Trophoblast cell (in vitro differentiated cells and primary cell): ENCODE results near the gene JADE2.

ENCODE experiments used
- DNase-seq, 2 donors: peaks; one replicate each; pipeline ENCODE4 v3.0.0-alpha.2; 2016
- H2AFZ ChIP-seq: 2 replicates; pipeline ENCODE4 v1.6.1; 2013; ENCODE audit warnings: low read length, moderate library complexity, mild to moderate bottlenecking; ENCODE audit not compliant: insufficient read depth, poor library complexity
- H2AK5ac ChIP-seq: 2 replicates; pipeline ENCODE4 v1.6.1; 2013; ENCODE audit warnings: mild to moderate bottlenecking, low read length
- H2BK120ac ChIP-seq: 2 replicates; pipeline ENCODE4 v1.6.1; 2013; ENCODE audit warnings: low read length, mild to moderate bottlenecking, moderate library complexity; ENCODE audit not compliant: insufficient read depth, poor library complexity
- H2BK12ac ChIP-seq: 2 replicates; pipeline ENCODE4 v1.6.1; 2013; ENCODE audit warnings: mild to moderate bottlenecking, low read length, moderate library complexity
- H2BK5ac ChIP-seq: 2 replicates; pipeline ENCODE4 v1.6.1; 2013; ENCODE audit warnings: low read length, low read depth, moderate library complexity, mild to moderate bottlenecking; ENCODE audit not compliant: poor library complexity
- H3K14ac ChIP-seq: 2 replicates; pipeline ENCODE4 v1.6.1; 2013; ENCODE audit warnings: mild to moderate bottlenecking, low read length
- H3K18ac ChIP-seq: 2 replicates; pipeline ENCODE4 v1.6.1; 2013; ENCODE audit warnings: mild to moderate bottlenecking, low read length
- H3K23ac ChIP-seq: 2 replicates; pipeline ENCODE4 v1.6.1; 2013; ENCODE audit warnings: low read length
- H3K27ac ChIP-seq: 2 replicates; pipeline ENCODE4 v1.5.1; 2013; ENCODE audit warnings: low read depth, mild to moderate bottlenecking, inconsistent platforms, low read length, moderate library complexity
- H3K27me3 ChIP-seq: 2 replicates; pipeline ENCODE4 v1.6.1; 2013; ENCODE audit warnings: inconsistent platforms, mild to moderate bottlenecking, low read length, moderate library complexity; ENCODE audit not compliant: insufficient read depth
- H3K36me3 ChIP-seq, 2 experiments: 1 replicate in 1 of 2; 2 replicates in 1 of 2; pipeline ENCODE4 v1.6.1; 2013; ENCODE audit warnings: low read length in 2 of 2, mild to moderate bottlenecking in 2 of 2, moderate library complexity in 1 of 2; ENCODE audit not compliant: insufficient read depth in 2 of 2, control insufficient read depth in 1 of 2
- H3K4ac ChIP-seq: 2 replicates; pipeline ENCODE4 v1.6.1; 2013; ENCODE audit warnings: low read depth, mild to moderate bottlenecking, low read length, moderate library complexity
- H3K4me1 ChIP-seq, 2 experiments: 1 replicate in 1 of 2; 2 replicates in 1 of 2; pipeline ENCODE4 v1.6.1; 2013; ENCODE audit warnings: low read length in 2 of 2, mild to moderate bottlenecking in 2 of 2, moderate library complexity in 1 of 2; ENCODE audit not compliant: insufficient read depth in 2 of 2, control insufficient read depth in 1 of 2
- H3K4me2 ChIP-seq: 2 replicates; pipeline ENCODE4 v1.6.1; 2013; ENCODE audit warnings: inconsistent platforms, mild to moderate bottlenecking, low read length, moderate library complexity
- H3K4me3 ChIP-seq: 2 replicates; pipeline ENCODE4 v1.5.1; 2013; ENCODE audit warnings: mild to moderate bottlenecking, low read depth, low read length, inconsistent platforms
- H3K79me1 ChIP-seq: one replicate; pipeline ENCODE4 v1.6.1; 2013; ENCODE audit warnings: low read length
- H3K79me2 ChIP-seq: 2 replicates; pipeline ENCODE4 v1.6.1; 2013; ENCODE audit warnings: low read length, mild to moderate bottlenecking; ENCODE audit not compliant: control insufficient read depth, insufficient read depth, poor library complexity
- H3K9ac ChIP-seq: 2 replicates; pipeline ENCODE4 v1.6.1; 2013; ENCODE audit warnings: mild to moderate bottlenecking, low read length
- H3K9me3 ChIP-seq: 2 replicates; pipeline ENCODE4 v1.6.1; 2013; ENCODE audit warnings: low read depth, mild to moderate bottlenecking, control low read depth, inconsistent platforms, low read length; ENCODE audit not compliant: insufficient read depth
- H4K12ac ChIP-seq: 2 replicates; pipeline ENCODE4 v1.6.1; 2013; ENCODE audit warnings: low read depth, mild to moderate bottlenecking, low read length, moderate library complexity
- H4K8ac ChIP-seq: 2 replicates; pipeline ENCODE4 v1.6.1; 2013; ENCODE audit warnings: low read depth, mild to moderate bottlenecking, low read length, moderate library complexity
- H4K91ac ChIP-seq: one replicate; pipeline ENCODE4 v1.6.1; 2013; ENCODE audit warnings: low read depth, mild to moderate bottlenecking, low read length, moderate library complexity
- WGBS: extraction: QIAGEN DNeasy Blood & Tissue Kit; methylation state at CpG from one replicate; pipeline ENCODE4 v1.1.7; 2013; ENCODE audit warnings: missing lambda C conversion rate; ENCODE audit not compliant: insufficient read length, insufficient coverage; ENCODE audit errors: extremely low coverage; 5-methylcytosine and 5-hydroxymethylcytosine counted together

The JADE2 gene

DNA sequence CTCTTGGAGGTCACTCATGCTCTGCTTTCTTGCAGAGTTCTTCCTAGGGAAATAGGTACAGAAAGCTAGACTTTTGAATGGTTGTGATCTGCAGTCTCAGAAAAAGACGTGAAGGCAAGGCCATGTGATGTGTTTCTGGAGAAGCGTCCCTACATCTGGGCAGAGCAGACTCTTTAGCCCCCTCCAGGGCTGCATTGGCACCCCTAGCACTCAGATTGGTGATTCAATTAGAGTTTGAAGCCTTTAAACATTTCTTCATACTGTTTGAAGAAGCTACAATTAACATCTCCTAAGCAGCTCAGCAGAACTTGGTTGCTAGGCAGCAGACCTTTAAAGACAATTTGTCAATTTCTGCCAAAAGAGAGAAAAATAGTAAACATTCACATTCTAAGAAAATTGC is 21.6 kb downstream of the JADE2 start:
- Histone ChIP-seq H3K36me3 (peaks cover 0 to 4% of the 10 kb centered on the region in 2 experiments), H3K27me3 (no peaks in the 10 kb centered on the region), H3K9me3 (peaks cover 2% of the 10 kb centered on the region), H3K27ac (no peak overlapping the region), H4K91ac (no peak overlapping the region), H3K79me2 (no peaks in the 10 kb centered on the region), H3K9ac (no peak overlapping the region), H2BK120ac (no peak overlapping the region), H2AK5ac (no peak overlapping the region), H3K18ac (no peak overlapping the region), H3K4ac (no peak overlapping the region), H4K8ac (no peak overlapping the region), H3K4me1 (no peaks in the 10 kb centered on the region), H3K4me2 (no peak overlapping the region), H2AFZ (no peak overlapping the region), H2BK5ac (no peak overlapping the region), H3K4me3 (no peak overlapping the region), H4K12ac (no peak overlapping the region), H2BK12ac (no peak overlapping the region), H3K79me1 (no peaks in the 10 kb centered on the region), H3K23ac (no peak overlapping the region), H3K14ac (no peak overlapping the region)
- no peak for DNase-seq
- no CpG with 5 or more reads among the region's 2 CpGs for WGBS

DNA sequence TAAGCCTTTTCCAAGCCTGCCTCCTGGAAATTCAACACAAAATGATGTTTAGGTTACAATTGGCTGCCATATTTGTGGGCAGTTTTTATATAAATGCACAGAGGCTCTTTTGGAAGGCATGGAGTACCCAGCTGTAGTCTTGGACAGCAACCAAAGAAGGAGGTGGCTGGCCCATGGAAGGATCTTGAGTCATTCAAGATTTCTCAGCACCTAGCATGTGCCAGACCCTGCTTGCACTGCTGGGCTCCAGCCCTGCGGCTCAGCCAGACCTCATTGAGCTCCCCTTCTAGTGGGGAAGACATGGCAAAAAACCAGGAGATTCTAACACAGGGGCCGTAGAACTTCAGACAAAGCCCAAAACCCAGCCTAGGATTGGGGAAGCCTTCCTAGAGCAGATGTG is 22.1 kb downstream of the JADE2 start:
- H3K36me3 ChIP-seq, result peaks cover 0 to 4% of the 10 kb centered on the region in 2 experiments
- no peaks in the 10 kb centered on the region for H3K79me2 ChIP-seq
- H4K8ac ChIP-seq, result no peak overlapping the region
- H3K23ac ChIP-seq, result no peak overlapping the region
- no CpG with 5 or more reads among the region's 2 CpGs for WGBS
- H3K9ac ChIP-seq, result no peak overlapping the region
- no peak overlapping the region for H2BK120ac ChIP-seq
- H4K91ac ChIP-seq, result no peak overlapping the region
- H3K27me3 ChIP-seq, result no peaks in the 10 kb centered on the region
- no peaks in the 10 kb centered on the region for H3K79me1 ChIP-seq
- DNase-seq, result no peak
- H3K9me3 ChIP-seq, result peaks cover 2% of the 10 kb centered on the region
- H2AFZ ChIP-seq, result no peak overlapping the region
- H2BK12ac ChIP-seq, result no peak overlapping the region
- H4K12ac ChIP-seq, result no peak overlapping the region
- no peak overlapping the region for H3K27ac ChIP-seq
- no peak overlapping the region for H3K14ac ChIP-seq
- H3K4ac ChIP-seq, result no peak overlapping the region
- no peak overlapping the region for H2AK5ac ChIP-seq
- no peak overlapping the region for H2BK5ac ChIP-seq
- no peak overlapping the region for H3K4me3 ChIP-seq
- no peaks in the 10 kb centered on the region for H3K4me1 ChIP-seq
- no peak overlapping the region for H3K4me2 ChIP-seq
- H3K18ac ChIP-seq, result no peak overlapping the region

DNA sequence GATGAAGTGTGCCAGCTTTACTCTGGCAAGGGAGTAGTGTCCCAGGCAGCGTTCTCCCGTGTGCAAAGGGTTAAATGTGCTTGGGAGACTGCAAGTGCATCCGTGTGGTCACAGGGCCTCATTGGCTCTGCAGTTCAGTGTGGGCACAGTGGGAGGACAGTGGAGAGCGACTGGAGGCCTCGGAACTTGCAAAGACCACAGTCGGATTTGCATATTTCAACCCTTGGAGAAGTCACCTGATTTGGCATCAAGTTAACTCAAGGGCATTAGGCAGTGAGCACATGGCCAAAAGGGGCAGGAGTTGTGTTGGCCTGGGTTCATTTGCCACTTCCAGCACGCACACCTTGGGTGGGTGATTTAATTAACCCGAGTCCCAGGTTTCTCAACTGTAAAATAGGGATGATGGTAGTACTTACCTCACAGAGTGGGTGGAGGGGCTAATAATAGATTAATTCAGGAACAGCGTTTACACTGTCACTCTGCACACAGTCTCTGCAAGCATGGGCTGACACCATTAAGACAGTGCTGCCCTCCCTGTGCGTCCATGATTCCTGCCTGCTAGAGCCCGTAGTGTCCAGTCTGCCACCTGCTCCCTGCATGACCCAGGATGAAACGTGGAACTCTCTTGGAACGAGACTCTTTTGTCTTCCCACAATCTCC is 22.7 kb downstream of the JADE2 start:
- no CpG with 5 or more reads among the region's 13 CpGs for WGBS
- peaks cover 2% of the 10 kb centered on the region for H3K9me3 ChIP-seq
- no peaks in the 10 kb centered on the region for H3K27me3 ChIP-seq
- H2BK120ac ChIP-seq, result no peak overlapping the region
- H2AFZ ChIP-seq, result no peak overlapping the region
- no peak overlapping the region for H4K91ac ChIP-seq
- H3K27ac ChIP-seq, result no peak overlapping the region
- no peak overlapping the region for H3K4me3 ChIP-seq
- no peak overlapping the region for H3K9ac ChIP-seq
- no peak overlapping the region for H3K4me2 ChIP-seq
- no peak overlapping the region for H4K8ac ChIP-seq
- H2AK5ac ChIP-seq, result no peak overlapping the region
- no peak overlapping the region for H3K14ac ChIP-seq
- H2BK12ac ChIP-seq, result no peak overlapping the region
- no peaks in the 10 kb centered on the region for H3K79me2 ChIP-seq
- no peaks in the 10 kb centered on the region for H3K4me1 ChIP-seq
- no peaks in the 10 kb centered on the region for H3K79me1 ChIP-seq
- no peak overlapping the region for H4K12ac ChIP-seq
- no peak overlapping the region for H2BK5ac ChIP-seq
- DNase-seq, result no peak
- peaks cover 0 to 4% of the 10 kb centered on the region in 2 experiments for H3K36me3 ChIP-seq
- H3K23ac ChIP-seq, result no peak overlapping the region
- no peak overlapping the region for H3K18ac ChIP-seq
- H3K4ac ChIP-seq, result no peak overlapping the region

DNA sequence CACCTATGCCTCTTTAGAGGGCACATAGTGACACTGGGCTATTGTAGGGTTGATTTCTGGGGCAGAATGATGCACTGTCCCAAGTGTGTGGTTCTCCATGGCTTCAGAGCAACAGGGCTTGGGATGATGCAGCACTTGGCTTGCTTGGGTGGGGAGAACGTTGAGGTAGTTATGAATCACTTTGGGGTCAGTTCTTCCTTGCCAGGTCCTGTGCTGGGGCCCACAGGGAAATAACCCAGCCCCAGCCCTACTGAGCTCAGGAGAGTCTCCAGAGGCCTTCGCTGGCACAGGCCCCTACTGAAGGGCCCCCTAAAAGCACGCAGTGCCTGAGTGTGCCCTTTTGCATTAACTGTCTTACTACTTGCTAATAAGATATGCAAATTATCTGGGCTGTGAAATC is 24.2 kb downstream of the JADE2 start:
- Histone ChIP-seq H3K27me3 (no peaks in the 10 kb centered on the region), H3K4ac (no peak overlapping the region), H4K12ac (no peak overlapping the region), H4K91ac (no peak overlapping the region), H3K4me2 (no peak overlapping the region), H2BK120ac (no peak overlapping the region), H3K4me3 (no peak overlapping the region), H3K23ac (no peak overlapping the region), H2AK5ac (no peak overlapping the region), H3K36me3 (peaks cover 0 to 4% of the 10 kb centered on the region in 2 experiments), H2AFZ (no peak overlapping the region), H4K8ac (no peak overlapping the region), H2BK5ac (no peak overlapping the region), H2BK12ac (no peak overlapping the region), H3K79me2 (no peaks in the 10 kb centered on the region), H3K14ac (no peak overlapping the region), H3K9ac (no peak overlapping the region), H3K27ac (no peak overlapping the region), H3K18ac (no peak overlapping the region), H3K79me1 (no peaks in the 10 kb centered on the region), H3K9me3 (peaks cover 2% of the 10 kb centered on the region), H3K4me1 (no peaks in the 10 kb centered on the region)
- DNase-seq, result no peak
- no CpG with 5 or more reads among the region's 3 CpGs for WGBS
